Measurements from ENCODE around the gene TGM3. TPM values are rescaled to one million over a fixed set of nuclear protein-coding genes. Genes with fewer than 3 reads are reported as not detected.

TGM3 gene
- total RNA-seq, 1 donor from 2014 or later: 0.32 TPM

DNA sequence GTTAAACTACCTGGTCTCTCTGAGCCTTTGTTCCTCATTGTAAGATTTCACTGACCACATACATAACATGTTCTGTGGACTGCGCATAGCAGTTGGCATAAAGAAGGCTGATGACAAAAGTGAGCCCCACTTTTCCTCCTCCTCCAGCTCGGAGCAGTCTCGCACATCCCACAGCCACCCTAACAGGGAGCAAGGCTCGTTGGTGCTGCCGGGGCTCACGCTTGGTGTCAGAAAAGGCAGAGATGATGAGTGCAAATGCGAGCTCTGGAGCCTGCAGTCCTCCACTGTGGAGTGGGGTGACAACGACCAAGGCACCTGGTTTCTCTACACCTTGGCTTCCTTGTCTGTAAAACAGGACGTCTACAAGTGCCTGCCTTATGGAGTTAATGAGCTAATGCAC, 9.7 kb downstream of the TGM3 start:
- H3K4me3 ChIP-seq: no peak overlapping the region
- TF ChIP-seq, protein P1, sequence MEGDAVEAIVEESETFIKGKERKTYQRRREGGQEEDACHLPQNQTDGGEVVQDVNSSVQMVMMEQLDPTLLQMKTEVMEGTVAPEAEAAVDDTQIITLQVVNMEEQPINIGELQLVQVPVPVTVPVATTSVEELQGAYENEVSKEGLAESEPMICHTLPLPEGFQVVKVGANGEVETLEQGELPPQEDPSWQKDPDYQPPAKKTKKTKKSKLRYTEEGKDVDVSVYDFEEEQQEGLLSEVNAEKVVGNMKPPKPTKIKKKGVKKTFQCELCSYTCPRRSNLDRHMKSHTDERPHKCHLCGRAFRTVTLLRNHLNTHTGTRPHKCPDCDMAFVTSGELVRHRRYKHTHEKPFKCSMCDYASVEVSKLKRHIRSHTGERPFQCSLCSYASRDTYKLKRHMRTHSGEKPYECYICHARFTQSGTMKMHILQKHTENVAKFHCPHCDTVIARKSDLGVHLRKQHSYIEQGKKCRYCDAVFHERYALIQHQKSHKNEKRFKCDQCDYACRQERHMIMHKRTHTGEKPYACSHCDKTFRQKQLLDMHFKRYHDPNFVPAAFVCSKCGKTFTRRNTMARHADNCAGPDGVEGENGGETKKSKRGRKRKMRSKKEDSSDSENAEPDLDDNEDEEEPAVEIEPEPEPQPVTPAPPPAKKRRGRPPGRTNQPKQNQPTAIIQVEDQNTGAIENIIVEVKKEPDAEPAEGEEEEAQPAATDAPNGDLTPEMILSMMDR (IDR thresholded peaks at IDR 0.05): no peak
- no peak for DNase-seq
- H3K4me1 ChIP-seq: no peaks in the 10 kb centered on the region
- H3K9me3 ChIP-seq: no peaks in the 10 kb centered on the region
- ATAC-seq: no peak
- H3K36me3 ChIP-seq: no peaks in the 10 kb centered on the region
- H3K27me3 ChIP-seq (ENCODE audit: low read depth): peaks cover 5% of the 10 kb centered on the region
- intact Hi-C loops (cut with DNase I): no loop called here
- H3K27ac ChIP-seq: no peak overlapping the region

DNA sequence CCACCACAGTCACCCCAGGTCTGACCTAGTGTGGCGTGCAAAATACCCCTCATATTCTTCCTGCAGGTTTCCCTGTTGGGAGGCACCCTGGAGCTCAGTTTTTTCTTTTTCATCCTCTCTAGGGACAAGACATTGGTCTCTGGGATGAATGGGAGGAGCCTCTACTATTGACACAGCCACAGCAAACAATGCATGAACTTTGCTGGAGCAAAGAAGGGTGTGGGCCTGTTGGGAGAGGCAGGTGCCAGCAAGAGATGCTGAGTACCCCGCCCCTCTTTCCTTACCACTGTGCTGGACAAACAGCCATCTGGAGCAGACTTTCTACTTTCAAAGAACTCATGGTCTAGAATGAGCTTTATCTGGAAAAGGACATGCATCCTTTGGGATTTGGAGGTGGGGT, 10.1 kb downstream of the TGM3 start:
- TF ChIP-seq, protein P1 (IDR thresholded peaks at IDR 0.05): no peak
- DNase-seq (no peak), ATAC-seq (no peak)
- no peaks in the 10 kb centered on the region for H3K4me1 ChIP-seq
- peaks cover 5% of the 10 kb centered on the region for H3K27me3 ChIP-seq (ENCODE audit: low read depth)
- H3K4me3 ChIP-seq: no peak overlapping the region
- no peaks in the 10 kb centered on the region for H3K9me3 ChIP-seq
- no peaks in the 10 kb centered on the region for H3K36me3 ChIP-seq
- H3K27ac ChIP-seq: no peak overlapping the region
- intact Hi-C loops (cut with DNase I): no loop called here

DNA sequence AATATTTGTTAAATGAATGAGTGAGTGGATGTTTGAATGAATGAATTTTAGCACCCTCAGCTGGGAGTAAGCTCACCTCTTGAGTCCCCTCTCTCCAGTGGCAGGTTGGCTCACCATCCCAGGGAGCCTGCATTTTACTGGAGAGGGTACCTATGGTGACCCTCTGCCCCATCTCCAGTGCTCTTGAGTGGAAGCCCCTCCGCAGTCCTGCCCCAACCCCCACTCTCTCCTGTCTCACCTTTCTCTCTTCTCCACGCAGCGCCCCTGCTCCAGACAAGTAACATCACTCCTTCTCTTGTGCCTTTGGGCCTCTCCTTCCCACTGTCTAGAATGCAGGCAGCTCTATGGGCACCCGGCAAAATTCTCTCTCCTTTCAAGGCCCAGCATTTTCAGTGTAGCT, 11.3 kb downstream of the TGM3 start:
- H3K4me1 ChIP-seq: no peaks in the 10 kb centered on the region
- ATAC-seq (no peak), DNase-seq (no peak)
- no peak overlapping the region for H3K4me3 ChIP-seq
- H3K27ac ChIP-seq: no peak overlapping the region
- TF ChIP-seq, protein P1 (IDR thresholded peaks at IDR 0.05): no peak
- H3K36me3 ChIP-seq: no peaks in the 10 kb centered on the region
- H3K9me3 ChIP-seq: no peaks in the 10 kb centered on the region
- intact Hi-C loops (cut with DNase I): no loop called here
- peaks cover 5% of the 10 kb centered on the region for H3K27me3 ChIP-seq (ENCODE audit: low read depth)

DNA sequence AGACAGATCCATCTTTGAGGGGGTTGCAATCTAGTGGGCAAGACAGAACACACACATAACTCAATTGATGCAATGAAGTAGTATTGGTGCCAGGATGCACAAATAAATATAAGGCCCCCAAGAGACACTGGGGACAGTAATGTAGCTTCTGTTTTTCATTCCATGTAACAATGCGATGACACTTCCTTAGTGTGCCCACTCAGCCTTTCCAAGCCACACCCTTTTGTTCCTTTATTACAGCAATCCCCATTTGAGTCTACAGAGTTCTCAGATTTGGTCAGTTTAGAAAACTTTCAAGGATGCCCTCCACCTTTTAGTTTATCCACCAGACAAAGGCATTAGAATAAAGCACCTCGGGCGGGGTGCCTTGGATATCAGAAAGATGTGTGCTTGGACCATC, 15.5 kb downstream of the TGM3 start:
- no peaks in the 10 kb centered on the region for H3K4me1 ChIP-seq
- peaks cover 5% of the 10 kb centered on the region for H3K27me3 ChIP-seq (ENCODE audit: low read depth)
- no peaks in the 10 kb centered on the region for H3K9me3 ChIP-seq
- H3K27ac ChIP-seq: no peak overlapping the region
- no peaks in the 10 kb centered on the region for H3K36me3 ChIP-seq
- DNase-seq (no peak), ATAC-seq (peak in 1 of 2 donors; percentile 41)
- no peak overlapping the region for H3K4me3 ChIP-seq
- intact Hi-C loops (cut with DNase I): no loop called here
- TF ChIP-seq, protein P1 (IDR thresholded peaks at IDR 0.05): no peak

DNA sequence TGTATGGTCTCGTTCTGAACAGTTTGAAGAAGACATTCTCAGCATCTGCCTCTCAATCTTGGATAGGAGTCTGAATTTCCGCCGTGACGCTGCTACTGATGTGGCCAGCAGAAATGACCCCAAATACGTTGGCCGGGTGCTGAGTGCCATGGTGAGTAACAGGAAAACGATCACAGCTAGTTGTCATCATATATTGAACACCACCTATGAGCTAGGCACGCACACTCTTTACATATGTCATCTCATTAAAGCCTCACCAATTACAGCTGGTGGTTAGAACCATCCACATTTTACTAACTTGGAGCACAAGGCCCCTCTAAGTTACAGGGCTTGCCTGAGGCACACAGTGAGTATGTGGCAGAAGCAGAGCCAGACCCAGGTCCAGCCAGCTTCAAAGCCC, 17.1 kb downstream of the TGM3 start:
- ATAC-seq (no peak), DNase-seq (no peak)
- no peak overlapping the region for H3K27ac ChIP-seq
- no peaks in the 10 kb centered on the region for H3K4me1 ChIP-seq
- TF ChIP-seq, protein P1 (IDR thresholded peaks at IDR 0.05): no peak
- intact Hi-C loops (cut with DNase I): no loop called here
- no peak overlapping the region for H3K4me3 ChIP-seq
- H3K27me3 ChIP-seq (ENCODE audit: low read depth): peaks cover 5% of the 10 kb centered on the region
- no peaks in the 10 kb centered on the region for H3K9me3 ChIP-seq
- no peaks in the 10 kb centered on the region for H3K36me3 ChIP-seq

DNA sequence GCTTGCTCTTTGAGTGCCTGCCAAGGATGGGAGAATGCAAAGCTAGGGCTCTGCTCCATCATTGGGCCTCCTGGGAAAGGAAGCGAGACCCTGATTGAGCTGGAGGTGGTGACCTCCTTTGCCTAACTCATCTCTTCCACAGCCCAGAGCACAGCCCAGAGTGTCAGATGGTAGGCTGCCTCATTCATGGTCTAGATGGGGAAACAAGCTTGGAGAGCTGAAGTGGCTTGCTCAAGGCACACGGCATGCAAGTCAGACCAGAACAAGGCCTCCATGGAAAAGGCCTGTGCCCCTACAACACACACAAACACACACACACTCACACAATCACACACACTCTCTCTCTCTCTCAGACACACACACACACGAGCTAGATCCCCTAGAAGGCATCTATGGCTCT, 17.5 kb downstream of the TGM3 start:
- no peak overlapping the region for H3K27ac ChIP-seq
- intact Hi-C loops (cut with DNase I): no loop called here
- ATAC-seq (no peak), DNase-seq (no peak)
- peaks cover 5% of the 10 kb centered on the region for H3K27me3 ChIP-seq (ENCODE audit: low read depth)
- TF ChIP-seq, protein P1 (IDR thresholded peaks at IDR 0.05): no peak
- no peaks in the 10 kb centered on the region for H3K36me3 ChIP-seq
- H3K9me3 ChIP-seq: no peaks in the 10 kb centered on the region
- H3K4me1 ChIP-seq: no peaks in the 10 kb centered on the region
- H3K4me3 ChIP-seq: no peak overlapping the region

Data from lower lobe of right lung (tissue), 2 donors.